Osteocyte (in vitro differentiated cells): Measurements from ENCODE around the gene JUND. TPM values are rescaled to one million over a fixed set of nuclear protein-coding genes. Genes with fewer than 3 reads are reported as not detected.

Source experiments
- DNase-seq: peaks from one replicate; pipeline ENCODE4 v3.0.0; 2021; ENCODE audit warnings: mixed read lengths; ENCODE audit not compliant: unreplicated experiment; ENCODE audit errors: extremely low spot score
- H3K27ac Mint-ChIP-seq: one replicate; pipeline ENCODE4 v1.8.0; 2021; ENCODE audit warnings: mild to moderate bottlenecking, mixed read lengths; ENCODE audit not compliant: unreplicated experiment
- H3K27me3 Mint-ChIP-seq: one replicate; pipeline ENCODE4 v1.8.0; 2021; ENCODE audit warnings: mixed read lengths; ENCODE audit not compliant: unreplicated experiment
- H3K36me3 Mint-ChIP-seq: one replicate; pipeline ENCODE4 v1.8.0; 2021; ENCODE audit warnings: mixed read lengths; ENCODE audit not compliant: unreplicated experiment
- H3K4me1 Mint-ChIP-seq: one replicate; pipeline ENCODE4 v1.8.0; 2021; ENCODE audit warnings: mixed read lengths; ENCODE audit not compliant: unreplicated experiment
- H3K4me3 Mint-ChIP-seq: one replicate; pipeline ENCODE4 v1.8.0; 2021; ENCODE audit warnings: mild to moderate bottlenecking, moderate library complexity, mixed read lengths; ENCODE audit not compliant: unreplicated experiment
- H3K9me3 Mint-ChIP-seq: one replicate; pipeline ENCODE4 v1.8.0; 2021; ENCODE audit warnings: mixed read lengths; ENCODE audit not compliant: unreplicated experiment
- total RNA-seq: library from RNA; stranded (reverse); gene quantifications from 2 replicates; pipeline ENCODE4 v1.2.1, GENCODE V29; 2021
- TF ChIP-seq, protein P1 (sequence below): fragments of 200-600 bp; sonication (generic); IDR thresholded peaks from 2 replicates; pipeline ENCODE4 v1.5.0; 2021; ENCODE audit warnings: antibody characterized with exemption, mild to moderate bottlenecking, moderate library complexity

The JUND gene
- total RNA-seq, 1 donor from 2014 or later, result 241 TPM

DNA sequence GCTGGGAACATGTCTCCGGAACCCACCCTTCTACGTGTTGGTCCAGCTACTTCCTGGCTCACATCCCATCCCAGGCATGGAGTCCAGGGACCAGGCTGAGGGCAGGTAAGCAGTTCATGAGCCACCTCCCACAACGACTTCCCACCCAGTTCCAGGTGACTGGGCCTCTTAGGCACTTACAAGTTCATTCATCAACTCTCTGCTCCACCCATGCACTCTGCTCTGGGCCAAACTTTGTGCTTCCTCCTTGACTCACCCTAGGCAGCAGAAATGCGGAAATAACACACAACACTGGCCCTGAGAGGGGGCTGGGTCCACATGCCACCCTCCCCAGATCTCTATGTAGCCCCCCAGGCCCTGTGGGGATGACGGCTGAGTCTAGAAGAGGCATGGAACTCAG is 27.7 kb downstream of the JUND start:
- TF ChIP-seq, protein P1, sequence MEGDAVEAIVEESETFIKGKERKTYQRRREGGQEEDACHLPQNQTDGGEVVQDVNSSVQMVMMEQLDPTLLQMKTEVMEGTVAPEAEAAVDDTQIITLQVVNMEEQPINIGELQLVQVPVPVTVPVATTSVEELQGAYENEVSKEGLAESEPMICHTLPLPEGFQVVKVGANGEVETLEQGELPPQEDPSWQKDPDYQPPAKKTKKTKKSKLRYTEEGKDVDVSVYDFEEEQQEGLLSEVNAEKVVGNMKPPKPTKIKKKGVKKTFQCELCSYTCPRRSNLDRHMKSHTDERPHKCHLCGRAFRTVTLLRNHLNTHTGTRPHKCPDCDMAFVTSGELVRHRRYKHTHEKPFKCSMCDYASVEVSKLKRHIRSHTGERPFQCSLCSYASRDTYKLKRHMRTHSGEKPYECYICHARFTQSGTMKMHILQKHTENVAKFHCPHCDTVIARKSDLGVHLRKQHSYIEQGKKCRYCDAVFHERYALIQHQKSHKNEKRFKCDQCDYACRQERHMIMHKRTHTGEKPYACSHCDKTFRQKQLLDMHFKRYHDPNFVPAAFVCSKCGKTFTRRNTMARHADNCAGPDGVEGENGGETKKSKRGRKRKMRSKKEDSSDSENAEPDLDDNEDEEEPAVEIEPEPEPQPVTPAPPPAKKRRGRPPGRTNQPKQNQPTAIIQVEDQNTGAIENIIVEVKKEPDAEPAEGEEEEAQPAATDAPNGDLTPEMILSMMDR, result no peak
- Mint-ChIP-seq H3K9me3 (no peaks in the 10 kb centered on the region), H3K4me3 (no peak overlapping the region), H3K4me1 (peaks cover 2% of the 10 kb centered on the region), H3K27ac (no peak overlapping the region), H3K36me3 (no peaks in the 10 kb centered on the region), H3K27me3 (peaks cover 15% of the 10 kb centered on the region)
- no peak for DNase-seq

DNA sequence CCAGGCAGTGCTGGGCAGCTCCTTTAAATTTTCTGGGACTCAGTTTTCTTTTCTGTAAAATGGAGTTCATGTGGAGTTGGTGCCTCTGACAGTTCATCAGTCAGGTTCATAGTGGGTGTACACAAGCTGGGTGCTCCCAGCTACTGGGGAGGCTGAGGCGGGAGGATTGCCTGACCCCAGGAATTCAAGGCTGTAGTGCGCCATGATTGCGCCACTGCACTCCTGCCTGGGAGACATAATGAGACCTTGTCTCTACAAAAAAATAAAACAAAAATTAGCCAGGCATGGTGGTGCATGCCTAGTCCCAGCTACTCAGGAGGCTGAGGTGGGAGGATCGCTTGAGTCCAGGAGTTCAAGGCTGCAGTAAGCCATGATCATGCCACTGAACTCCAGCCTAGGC is 28.3 kb downstream of the JUND start:
- Mint-ChIP-seq H3K4me1 (peaks cover 5% of the 10 kb centered on the region), H3K27ac (no peak overlapping the region), H3K9me3 (no peaks in the 10 kb centered on the region), H3K4me3 (no peak overlapping the region), H3K36me3 (no peaks in the 10 kb centered on the region), H3K27me3 (peaks cover 15% of the 10 kb centered on the region)
- no peak for DNase-seq
- TF ChIP-seq, protein P1, result no peak

DNA sequence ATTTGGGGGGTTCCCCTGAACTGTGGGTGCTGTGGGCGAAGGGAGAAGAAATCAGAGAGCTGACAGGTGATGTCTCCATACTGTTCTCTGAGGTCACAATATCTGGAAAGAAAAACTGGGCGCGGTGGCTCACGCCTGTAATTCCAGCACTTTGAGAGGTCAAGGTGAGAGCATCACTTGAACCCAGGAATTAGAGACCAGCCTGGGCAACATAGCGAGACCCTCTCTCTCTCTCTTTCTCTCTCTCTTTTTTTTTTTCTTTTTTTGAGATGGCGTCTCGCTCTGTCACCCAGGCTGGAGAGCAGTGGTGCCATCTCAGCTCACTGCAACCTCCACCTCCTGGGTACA is 29.1 kb downstream of the JUND start:
- Mint-ChIP-seq H3K27ac (no peak overlapping the region), H3K27me3 (peaks cover 15% of the 10 kb centered on the region), H3K36me3 (no peaks in the 10 kb centered on the region), H3K4me3 (no peak overlapping the region), H3K9me3 (no peaks in the 10 kb centered on the region), H3K4me1 (peaks cover 6% of the 10 kb centered on the region)
- TF ChIP-seq, protein P1, result no peak
- no peak for DNase-seq

DNA sequence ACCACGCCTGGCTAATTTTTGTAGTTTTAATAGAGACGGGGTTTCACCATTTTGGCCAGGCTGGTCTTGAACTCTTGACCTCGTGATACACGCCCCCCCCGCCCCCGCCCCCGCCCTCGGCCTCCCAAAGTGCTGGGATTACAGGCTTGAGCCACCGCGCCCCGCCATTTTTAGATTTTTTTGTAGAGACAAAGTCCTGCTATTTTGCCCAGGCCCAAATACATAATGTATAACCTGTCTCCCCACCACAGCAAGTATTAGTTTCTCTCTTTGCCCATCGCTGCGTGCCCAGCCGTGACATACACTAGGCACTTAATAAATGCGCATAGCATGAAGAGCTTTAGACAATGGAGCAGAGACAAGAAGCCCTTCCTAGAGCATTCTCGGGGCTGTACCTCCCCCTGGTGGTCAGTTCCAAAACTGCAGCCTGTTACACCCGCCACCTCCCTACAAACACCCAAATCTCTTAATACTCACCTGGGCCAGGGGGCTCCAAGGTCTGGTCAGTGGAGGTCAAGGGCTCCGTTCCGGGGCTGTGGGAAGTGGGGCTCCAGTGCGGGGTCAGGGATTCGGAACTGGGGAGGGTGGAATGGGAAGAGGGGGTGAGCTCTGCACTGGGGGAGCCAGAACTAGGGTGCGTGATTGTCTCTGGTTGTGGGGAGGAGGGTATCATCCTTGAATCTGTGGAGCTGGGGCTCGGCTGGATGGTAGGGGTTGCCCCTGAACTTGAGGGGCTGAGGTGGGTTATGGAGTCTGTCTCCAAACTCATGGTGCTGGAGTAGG is 29.6 kb downstream of the JUND start:
- Mint-ChIP-seq H3K4me3 (no peak overlapping the region), H3K4me1 (peaks cover 6% of the 10 kb centered on the region), H3K36me3 (no peaks in the 10 kb centered on the region), H3K9me3 (no peaks in the 10 kb centered on the region), H3K27ac (no peak overlapping the region), H3K27me3 (peaks cover 15% of the 10 kb centered on the region)
- TF ChIP-seq, protein P1, result peak; percentile 91
- peak; percentile 89 for DNase-seq

DNA sequence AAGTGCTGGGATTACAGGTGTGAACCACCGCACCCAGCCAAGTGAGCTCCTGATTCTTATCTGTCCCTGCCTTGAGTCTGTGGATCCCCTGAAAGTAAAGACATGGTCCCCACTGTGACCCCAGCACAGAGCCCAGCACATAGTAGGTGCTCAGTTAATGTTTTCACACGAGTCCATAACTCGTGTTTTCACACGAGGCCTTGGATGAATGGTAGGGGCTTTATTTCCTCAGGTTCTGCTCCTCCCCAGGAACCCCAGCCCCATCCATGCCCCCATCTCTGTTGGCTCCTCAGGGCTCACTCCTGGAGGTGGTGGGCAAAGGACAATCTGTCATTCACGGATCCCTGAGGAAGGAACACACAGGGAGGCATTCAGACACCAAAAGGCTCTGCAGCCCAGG is 31.6 kb downstream of the JUND start:
- Mint-ChIP-seq H3K4me1 (peaks cover 6% of the 10 kb centered on the region), H3K4me3 (no peak overlapping the region), H3K27ac (no peak overlapping the region), H3K27me3 (peaks cover 12% of the 10 kb centered on the region), H3K36me3 (no peaks in the 10 kb centered on the region), H3K9me3 (no peaks in the 10 kb centered on the region)
- TF ChIP-seq, protein P1, result no peak
- DNase-seq, result no peak
